ENCODE results near the gene SEMA5B. TPM values are rescaled to one million over a fixed set of nuclear protein-coding genes. Genes with fewer than 3 reads are reported as not detected.

Gene SEMA5B
- total RNA-seq, 1 donor from 2014 or later, result 4.2 TPM

DNA sequence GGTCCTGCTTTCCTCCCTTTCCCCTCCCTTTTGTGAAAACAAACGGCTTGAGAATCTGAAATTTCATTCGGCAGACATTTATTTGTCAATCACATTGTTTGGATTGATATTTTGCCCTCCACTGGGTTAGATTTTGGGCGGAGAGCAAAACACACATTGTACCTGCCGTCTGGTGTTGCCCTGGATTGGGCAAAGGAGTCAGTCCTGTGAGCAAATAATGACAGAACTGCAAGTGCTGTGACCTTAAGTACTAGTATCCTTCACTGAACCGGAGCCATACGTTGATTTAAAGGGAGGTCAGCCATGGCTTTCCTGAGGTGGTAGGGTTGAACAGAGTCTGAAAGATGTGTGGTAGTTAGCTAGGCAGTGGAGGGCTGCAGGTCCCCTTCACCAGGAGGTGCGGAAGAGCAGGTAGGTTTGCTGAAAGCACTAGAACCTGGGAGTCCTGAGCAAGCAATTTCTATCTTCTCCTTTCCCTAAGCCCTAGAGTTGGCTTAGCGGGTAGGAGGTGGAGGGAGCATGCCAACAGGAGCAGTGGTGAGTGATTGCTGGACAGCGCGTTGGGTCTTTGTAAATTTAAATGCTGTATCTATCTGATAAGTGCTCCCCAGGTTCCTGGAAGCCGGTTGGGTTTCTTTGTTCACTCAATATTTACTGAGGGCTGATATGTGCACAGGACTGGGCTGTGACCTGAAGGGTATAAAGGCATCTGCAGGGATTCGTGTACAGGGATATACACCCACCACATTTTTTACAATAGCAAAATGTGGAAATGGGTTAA is 41.2 kb upstream of the SEMA5B start:
- Mint-ChIP-seq H3K27me3 (peaks cover 29% of the 10 kb centered on the region), H3K36me3 (ENCODE audit: insufficient read depth) (no peaks in the 10 kb centered on the region), H3K27ac (peak overlapping the region; percentile 57), H3K4me3 (ENCODE audit: low read depth) (peak overlapping the region; percentile 79), H3K9me3 (ENCODE audit: low read depth) (no peaks in the 10 kb centered on the region), H3K4me1 (ENCODE audit: low read depth) (peaks cover 30% of the 10 kb centered on the region)
- no peak for TF ChIP-seq CTCF (IDR thresholded peaks at IDR 0.05; ENCODE audit: unreplicated experiment)
- no peak for DNase-seq (ENCODE audit: low spot score, unreplicated experiment)

- peak overlapping the region; percentile 57 for H3K27ac Mint-ChIP-seq
- H3K4me3 Mint-ChIP-seq (ENCODE audit: low read depth), result peak overlapping the region; percentile 79
- no peak for DNase-seq (ENCODE audit: low spot score, unreplicated experiment)
Observed at GRCh38 chr3:123067689-123068600, 40.4 kb upstream of the SEMA5B start.

GRCh38 chr3:123066896-123067688 is 39.5 kb upstream of the SEMA5B start, which contains the start of gene PDIA5:
Gene PDIA5 (plus strand): TSS chr3:123067025. CDS start chr3:123067165, 140 bp downstream.
- Mint-ChIP-seq H3K4me1 (ENCODE audit: low read depth) (peaks cover 30% of the 10 kb centered on the region), H3K27ac (peak within 1 kb of the TSS; percentile 57), H3K27me3 (peaks cover 41% of the 10 kb centered on the region), H3K36me3 (ENCODE audit: insufficient read depth) (no peaks in the 10 kb centered on the region), H3K4me3 (ENCODE audit: low read depth) (peak within 1 kb of the TSS; percentile 79), H3K9me3 (ENCODE audit: low read depth) (no peaks in the 10 kb centered on the region)
- TF ChIP-seq CTCF (IDR thresholded peaks at IDR 0.05; ENCODE audit: unreplicated experiment), result no peak
- peak; percentile 69 for DNase-seq (ENCODE audit: low spot score, unreplicated experiment)

More at GRCh38 chr3:123067689-123068600, 40.4 kb upstream of the SEMA5B start:
- Mint-ChIP-seq H3K4me1 (ENCODE audit: low read depth) (peaks cover 30% of the 10 kb centered on the region), H3K36me3 (ENCODE audit: insufficient read depth) (no peaks in the 10 kb centered on the region), H3K27me3 (peaks cover 38% of the 10 kb centered on the region), H3K9me3 (ENCODE audit: low read depth) (no peaks in the 10 kb centered on the region)
- TF ChIP-seq CTCF (IDR thresholded peaks at IDR 0.05; ENCODE audit: unreplicated experiment), result no peak

GRCh38 chr3:123066599-123066895 is 39.0 kb upstream of the SEMA5B start:
- Mint-ChIP-seq H3K27ac (peak overlapping the region; percentile 50), H3K4me3 (ENCODE audit: low read depth) (peak overlapping the region; percentile 79), H3K36me3 (ENCODE audit: insufficient read depth) (no peaks in the 10 kb centered on the region), H3K4me1 (ENCODE audit: low read depth) (peaks cover 29% of the 10 kb centered on the region), H3K9me3 (ENCODE audit: low read depth) (no peaks in the 10 kb centered on the region), H3K27me3 (peaks cover 40% of the 10 kb centered on the region)
- TF ChIP-seq CTCF (IDR thresholded peaks at IDR 0.05; ENCODE audit: unreplicated experiment), result no peak
- DNase-seq (ENCODE audit: low spot score, unreplicated experiment), result no peak

DNA sequence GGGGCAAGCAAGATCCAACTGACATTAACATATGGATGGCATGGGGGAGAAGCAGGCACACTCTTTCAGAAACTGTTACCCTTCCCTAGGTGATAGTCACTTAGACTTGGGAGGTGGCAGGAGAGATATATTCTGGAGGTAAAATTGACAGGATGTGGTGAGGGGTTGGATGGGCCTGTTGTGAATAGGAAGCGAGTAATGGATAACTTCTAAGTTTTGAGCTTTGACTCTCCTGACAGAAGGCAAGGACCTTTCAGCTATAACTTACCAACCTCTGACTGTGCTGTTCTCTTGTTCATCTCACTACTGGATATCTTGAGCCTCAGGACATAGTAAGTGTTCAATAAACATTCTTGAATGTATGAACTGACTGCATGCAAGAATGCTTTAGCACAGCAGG is 37.4 kb upstream of the SEMA5B start:
- no peak for TF ChIP-seq CTCF (IDR thresholded peaks at IDR 0.05; ENCODE audit: unreplicated experiment)
- Mint-ChIP-seq H3K4me3 (ENCODE audit: low read depth) (no peak overlapping the region), H3K27me3 (peaks cover 40% of the 10 kb centered on the region)

More for the DNA sequence above, 37.4 kb upstream of the SEMA5B start:
- Mint-ChIP-seq H3K9me3 (ENCODE audit: low read depth) (no peaks in the 10 kb centered on the region), H3K27ac (no peak overlapping the region), H3K4me1 (ENCODE audit: low read depth) (peaks cover 26% of the 10 kb centered on the region), H3K36me3 (ENCODE audit: insufficient read depth) (no peaks in the 10 kb centered on the region)
- no peak for DNase-seq (ENCODE audit: low spot score, unreplicated experiment)
